Measurements from ENCODE around the gene CELSR1. TPM values are rescaled to one million over a fixed set of nuclear protein-coding genes. Genes with fewer than 3 reads are reported as not detected.
"Not testable (repeated sequence)": the region's sequence is repeated elsewhere in the genome, so short reads cannot be mapped to it uniquely, and the experiment has no call there.

CELSR1 gene
- polyA plus RNA-seq, 12 donors, result 1.4 to 24.7 (median 5.0) TPM; not detected in 1

DNA sequence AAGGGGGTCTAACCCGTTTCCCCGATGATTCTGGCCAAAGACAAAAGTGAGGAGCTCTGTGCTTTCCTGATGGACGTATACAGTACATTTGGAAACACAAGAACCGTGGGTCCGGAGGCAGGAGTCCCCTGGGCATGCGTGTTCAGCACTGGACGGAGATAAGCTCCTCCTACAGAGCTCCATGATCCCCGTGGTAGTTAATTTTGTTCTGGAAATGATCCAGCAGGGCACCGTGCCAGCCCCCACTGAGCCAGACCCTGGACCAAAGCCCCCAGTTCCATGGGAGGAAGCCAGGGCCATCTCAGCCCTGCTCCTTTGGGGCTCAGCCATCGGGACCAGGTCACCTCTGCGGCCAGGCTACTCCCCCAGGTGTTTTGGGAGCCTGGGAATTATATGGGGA, 118.6 kb downstream of the CELSR1 start:
- peak; percentile 12 for DNase-seq

DNA sequence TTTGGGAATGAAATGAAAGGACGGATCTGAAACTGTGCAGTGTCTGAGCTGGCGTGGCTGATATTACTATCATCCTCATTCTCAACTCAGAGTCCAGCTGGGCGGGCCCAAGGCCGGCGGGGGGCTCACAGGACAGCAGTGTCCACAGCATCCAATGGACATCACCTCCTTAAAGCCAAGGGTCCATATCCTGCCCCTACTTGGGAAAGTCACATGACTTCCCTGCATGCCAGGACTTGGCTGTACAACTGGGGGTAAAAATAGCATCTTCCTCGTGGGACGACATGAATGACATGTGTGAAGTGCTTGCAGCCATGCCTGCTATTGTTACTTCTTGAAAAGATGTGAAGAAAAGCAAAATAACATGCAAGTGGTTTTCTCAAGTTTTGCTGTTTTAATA, 119.7 kb downstream of the CELSR1 start:
- peak; percentile 15 for DNase-seq

DNA sequence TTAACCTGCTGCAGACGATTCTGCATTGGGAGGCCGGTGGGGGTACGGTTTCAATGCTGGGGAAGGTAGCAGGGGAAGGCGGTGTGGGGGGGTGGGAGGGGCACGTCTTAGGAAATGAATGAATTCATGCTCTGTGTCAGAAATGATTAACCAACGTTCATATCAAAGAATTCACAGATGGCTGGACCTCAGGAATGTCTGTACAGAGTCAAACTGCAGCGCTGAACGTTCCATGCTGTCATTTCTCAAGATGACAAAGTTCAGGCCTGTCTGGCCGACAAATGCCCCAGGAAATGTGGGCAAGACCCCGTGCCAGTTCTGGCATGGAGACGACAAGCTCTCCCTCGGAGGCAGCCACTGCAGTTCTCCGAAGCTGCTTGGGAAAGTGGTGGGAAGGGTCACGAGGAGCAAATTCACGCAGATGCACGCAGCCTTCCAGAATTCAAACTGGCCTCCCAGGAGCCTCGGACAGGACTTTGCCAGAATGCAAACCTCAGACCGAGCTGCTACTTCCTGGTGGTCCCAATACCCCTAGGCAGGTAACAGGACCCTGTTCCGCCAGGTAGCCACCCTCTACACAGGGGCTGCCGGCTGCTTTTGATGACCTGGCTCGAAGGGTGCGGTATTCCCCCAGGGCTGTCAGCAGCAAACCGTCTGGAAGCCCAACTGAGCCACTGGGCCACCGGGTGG, 120.4 kb downstream of the CELSR1 start:
- DNase-seq, result no peak

DNA sequence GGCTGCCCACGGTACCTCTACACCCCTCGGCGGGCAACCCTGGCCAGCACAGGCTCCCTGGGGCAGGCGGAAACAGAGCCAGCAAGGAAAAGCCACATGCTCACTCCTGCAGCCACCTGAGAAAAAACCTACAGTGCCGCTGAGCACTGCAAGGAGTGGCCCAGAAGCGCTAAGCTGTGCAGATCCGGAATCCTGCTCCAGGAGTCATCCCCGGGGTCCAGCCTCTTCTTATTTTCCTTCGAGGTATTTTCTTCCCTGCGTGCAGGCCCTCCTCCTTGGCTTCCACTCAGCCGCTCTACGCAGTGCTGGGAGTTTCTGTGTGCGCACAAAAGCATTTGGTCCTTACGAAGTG, 120.9 kb downstream of the CELSR1 start:
- no peak for DNase-seq

DNA sequence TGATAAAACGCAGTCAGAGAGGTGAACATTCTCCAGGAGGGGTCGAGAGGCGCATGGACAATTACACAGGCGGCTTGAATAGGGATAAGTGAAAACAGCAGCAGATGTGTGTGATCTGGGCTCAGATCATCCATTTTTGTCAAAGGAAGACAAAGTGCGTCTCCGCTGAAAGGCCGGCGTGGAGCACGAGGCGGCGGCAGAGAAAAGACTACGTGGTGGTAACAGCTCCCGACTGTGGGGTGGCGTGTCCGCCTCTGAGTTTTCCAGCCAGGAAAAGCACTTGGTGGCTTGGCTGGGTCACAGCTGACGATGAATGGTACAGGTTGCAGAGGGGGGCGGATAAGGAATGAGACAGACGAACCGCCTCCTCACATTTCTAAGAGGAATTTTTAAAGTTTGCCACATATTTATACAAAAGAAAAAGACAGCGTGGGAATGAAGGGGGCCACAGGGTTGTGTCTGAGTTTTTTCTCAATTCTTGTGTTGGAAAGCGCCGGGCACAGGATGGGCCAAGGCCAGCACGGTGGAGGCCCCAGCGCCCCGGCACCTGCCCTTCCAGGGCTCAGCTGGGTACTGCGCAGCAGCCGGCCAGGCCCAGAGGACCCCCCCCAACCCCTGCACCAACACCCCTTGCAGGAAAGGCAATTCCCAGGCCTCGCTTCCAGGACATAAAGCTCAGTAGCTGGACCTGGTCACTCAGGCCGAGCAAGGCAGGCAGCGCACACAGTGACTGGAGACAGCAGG, 121.5 kb downstream of the CELSR1 start:
- no peak for DNase-seq

DNA sequence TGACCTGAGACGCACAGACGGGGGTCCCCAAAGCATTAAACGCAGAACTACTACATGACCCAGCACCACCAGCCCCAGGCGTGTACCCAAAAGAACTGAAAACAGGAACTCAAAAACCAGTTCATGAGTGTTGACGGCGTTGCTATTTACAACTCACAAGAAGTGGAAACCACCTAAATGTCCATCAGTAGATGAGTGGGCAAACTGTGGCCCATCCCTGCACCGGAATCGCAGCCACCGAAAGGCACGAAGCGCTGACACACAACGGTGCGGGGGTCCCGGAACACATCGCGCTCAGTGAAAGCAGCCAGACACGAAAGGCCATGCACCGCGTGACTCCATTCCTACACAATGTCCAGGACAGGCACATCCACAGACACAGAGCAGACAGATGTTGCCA, 122.7 kb downstream of the CELSR1 start:
- no peak for DNase-seq

DNA sequence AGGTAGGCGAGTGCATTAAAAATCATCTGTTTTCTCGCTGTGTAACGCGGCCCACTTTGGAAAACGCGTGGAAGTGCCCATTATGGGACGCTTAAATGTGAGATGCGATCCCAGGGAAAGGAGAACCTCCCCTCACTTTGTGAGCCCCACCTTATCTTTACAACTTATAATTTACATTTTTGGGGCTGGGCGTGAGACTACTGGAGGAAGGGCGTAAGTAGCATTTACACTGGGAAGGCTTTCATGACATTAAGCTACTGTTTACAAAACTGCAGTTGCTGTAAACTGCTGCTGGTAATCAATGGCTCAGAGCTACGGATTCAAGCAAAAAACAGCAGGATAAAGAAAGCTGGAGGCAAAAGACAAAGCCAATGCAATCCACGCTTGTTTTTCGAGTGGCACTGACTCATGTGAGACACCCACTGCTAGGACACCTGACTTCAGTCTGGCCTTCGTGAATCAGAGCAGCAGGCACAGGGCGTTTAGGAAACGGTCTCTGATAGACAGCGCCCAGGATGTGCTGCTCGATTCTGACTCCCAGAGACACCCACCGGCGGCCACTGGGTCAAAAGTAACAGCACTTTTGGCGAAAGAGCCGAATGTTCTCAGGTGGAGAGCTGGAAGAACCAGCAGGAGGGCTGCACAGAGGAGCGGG, 123.6 kb downstream of the CELSR1 start:
- DNase-seq, result no peak

DNA sequence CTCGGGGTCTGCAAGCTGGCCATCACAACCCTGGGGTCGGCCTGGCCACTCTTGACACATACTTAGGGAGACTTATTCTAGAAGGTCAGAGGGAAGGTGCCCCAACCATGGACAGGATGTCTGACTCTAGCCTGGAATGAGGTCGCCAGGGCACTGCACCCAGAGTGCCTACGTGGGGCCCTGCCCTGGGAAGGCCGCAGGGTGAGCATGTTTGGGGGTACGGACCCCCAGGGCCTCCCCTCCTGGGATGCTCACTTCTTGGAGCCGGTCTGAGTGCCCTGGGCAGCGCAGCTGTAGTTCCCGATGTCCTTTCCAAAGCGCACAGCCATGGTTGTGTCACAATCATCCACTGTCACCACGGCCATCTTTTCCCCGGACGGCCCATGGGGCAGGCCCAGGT, 126.1 kb downstream of the CELSR1 start:
- DNase-seq, result no peak

DNA sequence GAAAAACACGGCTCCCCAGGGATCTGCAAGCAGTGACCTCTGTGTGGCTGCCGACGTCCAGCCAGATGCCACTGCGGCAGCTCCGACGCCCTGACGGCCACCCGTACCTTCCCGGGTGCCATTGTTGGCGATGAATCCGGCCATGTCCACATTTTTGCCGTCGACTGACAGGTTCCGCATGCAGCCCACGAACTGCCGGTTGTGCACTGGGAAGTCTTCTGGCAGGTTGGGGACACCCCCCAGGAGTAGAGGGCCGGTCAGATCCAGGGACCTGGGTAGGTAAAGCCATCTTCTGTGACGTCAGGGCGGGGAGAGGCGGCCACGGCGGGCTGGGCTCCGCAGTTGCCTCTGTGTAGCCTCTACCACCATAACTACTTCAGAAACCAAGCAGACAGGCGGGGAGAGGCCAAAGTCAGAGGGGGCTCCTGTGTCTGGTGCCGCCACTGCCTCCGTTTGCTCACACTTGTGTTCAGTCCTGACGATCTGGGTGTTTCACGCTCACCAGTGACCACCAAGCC, 127.1 kb downstream of the CELSR1 start:
- DNase-seq, result no peak

DNA sequence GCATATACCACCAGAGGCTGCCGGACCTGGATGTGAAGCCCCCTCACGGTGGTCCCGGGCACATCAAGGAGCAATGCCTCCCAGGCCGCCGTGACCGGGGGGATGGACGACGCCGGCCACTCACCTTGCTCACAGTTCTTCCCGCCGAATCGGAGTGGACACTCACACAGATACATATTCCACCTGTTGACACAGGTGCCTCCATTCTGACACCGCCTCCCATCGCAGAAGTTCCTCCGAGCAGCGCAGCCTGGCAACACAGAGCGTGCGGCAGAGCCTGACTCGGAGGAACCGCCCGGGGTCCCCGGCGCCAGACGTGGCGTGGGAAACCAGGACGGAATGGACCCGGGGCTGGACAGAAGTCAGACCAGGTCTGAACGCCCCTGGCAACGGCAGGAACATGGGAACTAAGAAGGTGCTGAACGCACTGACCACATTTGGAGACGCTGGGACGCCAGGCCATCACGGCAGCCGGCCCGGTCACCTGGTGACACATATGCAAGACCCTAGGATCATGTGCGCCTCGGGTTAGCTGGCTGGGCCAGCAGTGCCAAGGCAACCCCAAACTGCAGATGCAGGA, 127.7 kb downstream of the CELSR1 start:
- no peak for DNase-seq

DNA sequence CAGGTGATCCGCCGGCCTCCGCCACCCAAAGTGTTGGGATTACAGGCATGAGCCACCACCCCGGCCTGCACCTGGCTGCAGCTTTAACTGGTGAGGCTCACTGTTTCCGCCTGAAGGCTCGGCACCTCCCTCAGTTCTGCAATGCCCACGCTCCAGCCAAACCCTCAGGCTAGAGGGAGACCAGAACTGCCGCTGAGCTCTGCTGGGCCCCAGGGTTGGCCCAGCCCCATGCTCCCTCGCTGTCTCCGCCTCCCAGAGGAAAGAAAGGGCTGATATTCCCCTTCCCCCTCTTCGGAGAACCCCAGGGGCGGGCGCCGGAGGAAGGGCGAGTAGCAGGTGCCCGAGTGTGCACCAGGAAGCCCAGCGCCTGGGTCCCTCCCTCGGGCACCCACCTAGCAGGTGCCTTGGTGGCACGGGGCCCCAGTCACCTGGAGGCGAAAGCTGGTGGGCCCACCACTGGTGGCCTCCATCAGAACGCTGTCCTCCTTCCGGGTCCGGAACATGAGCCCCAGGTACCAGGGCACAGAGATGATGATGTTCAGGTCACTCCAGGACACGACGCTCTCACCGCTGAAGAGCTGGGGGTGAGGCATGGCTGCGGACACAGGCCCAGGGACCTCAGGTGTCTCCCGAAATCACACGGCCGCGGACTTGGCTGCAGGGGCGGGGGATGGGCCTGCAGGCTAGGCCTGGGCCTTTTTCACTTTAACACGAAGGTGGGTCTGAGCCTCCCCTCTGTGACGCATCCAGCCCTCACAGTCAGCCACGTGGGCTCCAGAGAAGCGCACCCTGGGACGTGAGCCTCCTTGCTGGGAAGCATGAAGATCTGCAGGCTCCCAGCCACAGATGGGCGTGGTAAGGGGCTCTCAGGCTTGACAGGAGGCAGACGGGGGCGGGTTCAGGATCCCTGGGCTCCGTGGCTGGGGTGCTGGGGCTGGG, 128.6 kb downstream of the CELSR1 start:
- no peak for DNase-seq

DNA sequence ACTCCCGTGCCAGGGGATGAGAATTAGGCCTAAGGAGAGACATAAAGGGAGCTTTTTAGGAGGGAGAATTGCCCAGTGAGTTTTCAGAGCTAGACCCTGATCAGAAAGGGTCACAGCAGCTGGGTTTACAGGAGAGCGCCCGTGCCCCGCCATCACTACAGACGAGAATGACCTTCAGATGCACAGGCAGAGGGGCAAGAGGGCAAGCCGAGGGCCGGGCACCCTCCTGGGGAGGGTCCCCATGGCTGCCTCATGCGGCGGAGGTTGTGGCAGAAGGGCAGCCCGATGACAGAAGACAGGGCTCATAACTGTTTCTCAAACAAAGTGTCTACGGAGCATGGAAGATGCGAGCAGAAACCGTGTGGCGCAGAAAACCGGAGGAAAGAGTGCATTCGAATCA, 129.7 kb downstream of the CELSR1 start:
- no peak for DNase-seq

DNA sequence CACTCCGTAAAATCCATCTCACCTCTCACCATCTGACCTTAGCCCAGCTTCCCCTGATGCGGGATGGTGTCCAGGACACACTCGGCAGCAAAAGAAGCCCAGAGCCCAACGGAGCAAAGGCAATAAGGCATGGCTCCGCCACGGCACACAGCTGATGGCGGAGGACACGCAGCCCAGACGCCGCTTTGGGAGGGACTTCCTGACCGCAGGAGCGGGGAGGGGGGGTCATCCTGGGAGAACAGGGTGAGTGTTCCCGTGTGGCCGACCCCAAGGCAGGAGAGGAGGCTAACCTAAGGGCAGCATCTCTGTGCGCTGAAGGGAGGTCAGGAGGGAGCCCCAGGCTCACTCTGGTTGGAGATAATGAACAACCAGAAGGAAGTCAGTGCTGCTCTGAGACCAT, 130.6 kb downstream of the CELSR1 start:
- DNase-seq, result no peak

DNA sequence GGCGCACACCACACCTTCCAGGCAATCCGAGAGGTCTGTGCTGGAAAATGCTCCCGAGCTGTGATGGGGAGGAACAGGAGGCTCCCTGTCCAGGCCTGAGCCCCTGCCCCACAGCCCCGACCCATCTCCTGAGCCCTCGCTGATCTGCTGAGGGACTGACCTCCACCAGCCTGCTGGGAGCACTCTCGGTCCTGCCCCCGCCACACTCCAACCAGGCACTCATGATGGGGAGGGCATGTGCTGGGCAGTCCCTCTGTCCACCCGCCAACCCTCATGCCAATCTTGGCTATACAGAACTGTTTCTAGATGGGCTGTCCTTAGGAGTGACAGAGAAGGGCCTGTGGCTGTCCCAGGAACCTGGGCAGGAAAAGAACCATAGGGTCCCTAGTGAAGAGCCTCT, 131.1 kb downstream of the CELSR1 start:
- DNase-seq, result no peak

DNA sequence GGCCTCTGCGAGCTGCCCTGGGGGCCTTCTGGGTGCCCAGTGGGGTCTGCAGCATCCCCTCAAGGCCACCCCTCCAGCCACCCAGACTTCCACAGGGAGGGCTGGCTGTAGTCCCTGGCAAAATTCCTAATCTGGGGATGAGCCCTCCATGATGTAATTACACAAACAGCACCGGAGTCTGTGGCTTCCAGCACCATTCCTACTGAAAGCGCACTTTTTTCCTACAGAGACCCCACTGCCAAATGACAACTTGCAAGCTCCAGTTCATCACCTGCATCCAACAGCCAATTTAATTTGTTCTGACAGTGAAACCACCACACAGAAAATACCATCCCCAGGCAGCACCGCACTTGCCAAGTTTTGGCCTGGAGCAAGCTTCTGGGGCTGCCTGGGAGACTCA, 131.5 kb downstream of the CELSR1 start:
- no peak for DNase-seq

DNA sequence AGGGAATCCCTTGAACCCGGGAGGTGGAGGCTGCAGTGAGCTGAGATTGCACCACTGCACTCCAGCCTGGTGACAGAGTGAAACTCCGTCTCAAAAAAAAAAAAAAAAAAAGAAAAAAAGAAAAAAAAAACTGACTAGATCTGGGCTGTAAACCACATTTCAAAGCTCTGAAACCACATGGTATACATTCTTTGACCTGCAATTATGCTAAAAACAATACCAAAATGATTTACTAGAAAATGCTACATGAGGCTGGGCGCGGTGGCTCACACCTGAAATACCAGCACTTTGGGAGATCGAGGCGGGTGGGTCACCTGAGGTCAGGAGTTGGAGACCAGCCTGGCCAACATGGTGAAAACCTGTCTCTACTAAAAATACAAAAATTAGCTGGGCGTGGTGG, 133.5 kb downstream of the CELSR1 start:
- DNase-seq, result not testable (repeated sequence)

DNA sequence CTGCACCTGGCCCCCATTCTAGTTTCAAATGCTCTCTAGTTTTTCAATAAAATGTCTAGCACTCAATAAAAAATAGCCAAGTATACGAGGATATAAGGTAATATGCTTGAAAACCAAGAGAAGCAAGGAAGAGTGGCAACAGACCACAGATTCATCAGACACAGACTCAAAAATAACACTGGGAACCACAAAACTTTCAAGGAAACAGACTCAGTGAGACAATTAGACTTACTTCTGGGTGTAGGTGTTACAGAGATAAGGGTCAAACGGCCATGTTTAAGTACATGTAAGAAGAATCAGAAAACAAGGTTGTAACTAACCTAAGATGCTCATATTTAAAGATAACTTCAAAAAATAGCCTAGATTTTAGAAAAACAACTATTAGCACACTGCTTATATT, 134.9 kb downstream of the CELSR1 start:
- no peak for DNase-seq

DNA sequence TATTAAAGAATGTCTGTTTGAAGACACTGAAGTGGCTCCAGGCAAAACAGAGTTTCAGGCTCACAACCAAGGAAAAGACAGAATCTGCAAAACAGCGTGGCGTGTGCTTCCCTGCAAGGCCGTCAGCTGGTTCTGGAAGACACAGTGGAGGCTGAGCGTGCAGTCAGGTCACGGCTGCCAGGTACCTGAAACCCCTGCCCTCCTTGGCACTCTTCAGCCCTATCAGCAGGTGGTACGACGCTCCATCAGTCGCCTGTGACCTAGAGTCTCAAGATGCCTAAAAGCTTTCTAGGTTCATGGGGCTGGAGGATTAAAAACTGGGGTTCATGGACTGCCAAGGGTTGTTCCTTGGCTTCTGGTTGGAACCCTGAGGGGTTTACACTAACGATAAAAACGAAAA, 136.1 kb downstream of the CELSR1 start:
- no peak for DNase-seq

DNA sequence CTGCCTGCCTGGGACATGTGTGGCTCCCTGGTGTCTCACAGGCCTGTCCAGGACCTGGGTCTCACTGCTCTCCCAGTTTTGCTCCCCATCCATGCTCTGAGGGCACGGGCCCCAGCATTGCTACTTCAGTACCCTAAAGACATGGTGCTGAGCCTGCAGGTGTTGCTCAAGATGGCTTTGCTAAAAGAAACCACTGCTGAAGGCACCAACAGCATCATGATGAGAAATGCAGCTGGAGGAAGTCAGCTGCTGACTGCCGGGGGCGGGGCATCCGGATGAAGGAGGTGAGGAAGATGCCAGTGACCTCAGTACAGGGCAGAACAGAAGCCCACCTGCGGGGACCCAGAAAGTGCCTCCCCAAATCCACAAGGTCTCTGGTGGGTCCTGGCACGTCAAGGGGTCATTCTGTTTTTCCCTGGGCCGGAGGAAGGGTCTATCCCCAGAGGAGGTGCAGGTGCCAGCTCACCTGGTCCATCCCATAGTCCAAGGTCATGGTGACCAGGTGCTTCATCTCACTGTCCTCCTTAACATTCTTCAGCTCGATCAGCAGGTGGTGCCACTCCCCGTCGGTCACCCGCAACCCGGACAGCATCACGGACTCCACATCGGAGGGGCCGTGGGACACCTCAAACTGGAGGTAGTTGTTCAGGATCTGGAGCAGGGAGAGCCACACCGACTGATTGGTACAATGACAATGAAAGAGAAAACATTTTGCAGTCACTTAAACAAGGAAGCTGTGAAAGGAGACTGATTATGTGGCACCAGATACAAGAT, 138.0 kb downstream of the CELSR1 start:
- DNase-seq, result no peak

DNA sequence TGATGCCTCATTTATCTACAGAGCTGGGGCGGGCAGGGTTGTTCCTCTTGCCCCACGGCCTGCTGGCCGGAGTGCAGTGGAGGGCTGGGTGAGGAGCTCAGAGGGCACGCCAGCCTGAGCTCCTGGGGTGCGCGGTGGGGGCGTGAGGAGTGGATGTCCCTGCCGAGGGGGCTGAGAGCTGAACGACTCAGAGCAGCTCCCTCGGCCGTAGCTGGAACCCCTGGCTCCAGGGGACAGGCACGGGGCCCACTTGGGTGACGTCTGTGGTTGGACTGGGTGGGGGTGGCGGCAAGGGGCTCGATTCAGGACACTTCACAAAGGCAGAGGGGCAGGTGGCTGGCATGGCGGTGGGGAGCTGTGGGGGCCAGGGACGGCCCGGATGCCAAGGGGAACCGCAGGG, 139.5 kb downstream of the CELSR1 start:
- no peak for DNase-seq

DNA sequence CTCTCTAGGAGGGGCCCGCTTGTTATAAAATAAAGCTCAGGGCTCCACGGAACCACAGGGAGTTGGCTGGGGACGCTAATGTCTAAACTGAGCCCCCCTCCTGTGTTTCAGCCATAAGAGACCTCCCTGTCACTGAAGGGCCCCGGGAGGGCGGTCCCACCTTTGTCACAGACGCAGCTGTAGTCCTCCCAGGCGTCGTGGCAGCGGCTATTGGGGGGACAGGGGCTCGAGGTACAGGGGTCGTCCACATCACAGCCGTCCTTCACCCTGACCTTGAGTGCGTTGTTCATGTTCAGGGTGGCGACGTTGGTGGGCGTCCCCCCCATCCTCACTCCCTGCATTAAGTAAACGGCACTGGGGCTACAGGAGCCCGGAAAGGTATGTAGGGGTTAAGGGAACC, 139.9 kb downstream of the CELSR1 start:
- no peak for DNase-seq
